Colonic mucosa (tissue), 4 donors: ENCODE measurements around the gene APOF. TPM values are rescaled to one million over a fixed set of nuclear protein-coding genes. Genes with fewer than 3 reads are reported as not detected.
"Not testable (repeated sequence)": the region's sequence is repeated elsewhere in the genome, so short reads cannot be mapped to it uniquely, and the experiment has no call there.

ENCODE experiments used
- DNase-seq: peaks from one replicate; pipeline ENCODE4 v3.0.0-alpha.2; 2020
- H3K27ac ChIP-seq: fragments of 200-600 bp; one replicate; pipeline ENCODE4 v1.8.0; 2021
- H3K27me3 ChIP-seq: fragments of 200-600 bp; one replicate; pipeline ENCODE4 v1.8.0; 2021
- H3K36me3 ChIP-seq: fragments of 200-600 bp; one replicate; pipeline ENCODE4 v1.8.0; 2021
- H3K4me1 ChIP-seq: fragments of 200-600 bp; one replicate; pipeline ENCODE4 v1.8.0; 2021; ENCODE audit warnings: mild to moderate bottlenecking
- H3K4me3 ChIP-seq: fragments of 200-600 bp; one replicate; pipeline ENCODE4 v1.8.0; 2021
- H3K9ac ChIP-seq, 2 donors: one replicate each; pipeline ENCODE4 v1.7.0; 2013; ENCODE audit warnings: control low read depth in 2 of 2, low read depth in 2 of 2, low read length in 2 of 2
- H3K9me3 ChIP-seq: fragments of 200-600 bp; one replicate; pipeline ENCODE4 v1.8.0; 2021
- intact Hi-C: fragments of 100-400 bp; cut with DNase I; formaldehyde crosslinking; loops from one replicate; pipeline ENCODE4 v1.14.1; 2022
- total RNA-seq, 2 donors: library from RNA; stranded (reverse); fragmentation: NEBNext Ultra II Directional in 1 of 2; extraction: Animal tissue kit (Norgen Biotek cat#: 25700) in 1 of 2; gene quantifications; one replicate each; pipeline ENCODE4 v1.2.1, GENCODE V29; 2021
- TF ChIP-seq, protein P1 (sequence below): fragments of 200-600 bp; IDR thresholded peaks from one replicate; pipeline ENCODE4 v1.8.0; 2022; ENCODE audit warnings: antibody characterized with exemption, mild to moderate bottlenecking
- donor health status: healthy.
- donor health status: DM: no; HTN: no; CAD: no.
- donor health status: DM: no; HTN: no; CAD: no.

The APOF gene
- total RNA-seq, 2 donors from 2014 or later, result 0.15 TPM; not detected in 1

DNA sequence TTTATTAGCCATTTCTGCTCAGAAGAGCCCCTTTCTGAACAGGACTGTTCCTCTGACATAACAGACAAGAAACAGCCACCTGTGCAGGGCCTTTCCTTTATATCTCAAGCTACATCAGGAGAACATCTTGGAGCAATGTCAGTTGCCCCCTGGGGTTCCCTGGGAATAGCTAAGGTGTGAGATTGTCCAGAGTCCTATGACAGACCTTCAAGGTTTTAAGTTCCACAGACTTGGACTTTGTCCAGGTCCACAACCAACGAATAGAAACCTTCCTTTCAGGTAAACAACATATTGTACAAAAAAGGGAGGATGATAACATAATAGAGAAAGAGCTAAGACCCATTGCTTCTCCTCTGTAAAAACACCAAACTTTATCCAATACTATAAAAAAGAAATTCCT is 21.0 kb downstream of the APOF start:
- TF ChIP-seq, protein P1, sequence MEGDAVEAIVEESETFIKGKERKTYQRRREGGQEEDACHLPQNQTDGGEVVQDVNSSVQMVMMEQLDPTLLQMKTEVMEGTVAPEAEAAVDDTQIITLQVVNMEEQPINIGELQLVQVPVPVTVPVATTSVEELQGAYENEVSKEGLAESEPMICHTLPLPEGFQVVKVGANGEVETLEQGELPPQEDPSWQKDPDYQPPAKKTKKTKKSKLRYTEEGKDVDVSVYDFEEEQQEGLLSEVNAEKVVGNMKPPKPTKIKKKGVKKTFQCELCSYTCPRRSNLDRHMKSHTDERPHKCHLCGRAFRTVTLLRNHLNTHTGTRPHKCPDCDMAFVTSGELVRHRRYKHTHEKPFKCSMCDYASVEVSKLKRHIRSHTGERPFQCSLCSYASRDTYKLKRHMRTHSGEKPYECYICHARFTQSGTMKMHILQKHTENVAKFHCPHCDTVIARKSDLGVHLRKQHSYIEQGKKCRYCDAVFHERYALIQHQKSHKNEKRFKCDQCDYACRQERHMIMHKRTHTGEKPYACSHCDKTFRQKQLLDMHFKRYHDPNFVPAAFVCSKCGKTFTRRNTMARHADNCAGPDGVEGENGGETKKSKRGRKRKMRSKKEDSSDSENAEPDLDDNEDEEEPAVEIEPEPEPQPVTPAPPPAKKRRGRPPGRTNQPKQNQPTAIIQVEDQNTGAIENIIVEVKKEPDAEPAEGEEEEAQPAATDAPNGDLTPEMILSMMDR, result no peak
- H3K27ac ChIP-seq, result no peak overlapping the region
- H3K9ac ChIP-seq, result no peak overlapping the region
- no peaks in the 10 kb centered on the region for H3K36me3 ChIP-seq
- no peak for DNase-seq
- H3K4me1 ChIP-seq, result no peaks in the 10 kb centered on the region
- intact Hi-C loops, result no loop called here
- no peaks in the 10 kb centered on the region for H3K27me3 ChIP-seq
- H3K9me3 ChIP-seq, result no peaks in the 10 kb centered on the region
- no peak overlapping the region for H3K4me3 ChIP-seq

DNA sequence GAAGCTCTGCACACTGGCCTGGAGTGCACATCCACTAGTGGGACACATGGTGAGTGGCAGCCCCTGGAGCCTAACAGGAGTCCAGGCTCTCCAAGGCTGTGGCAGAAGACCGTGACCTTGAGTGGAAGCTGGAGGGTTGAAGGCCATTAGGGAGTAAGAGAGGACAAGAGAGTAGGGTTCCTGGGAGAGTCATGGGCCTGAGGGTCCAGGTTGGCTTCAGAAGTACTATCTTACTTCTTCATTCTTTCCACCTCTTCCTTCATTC is 23.6 kb downstream of the APOF start:
- no peaks in the 10 kb centered on the region for H3K27me3 ChIP-seq
- no peaks in the 10 kb centered on the region for H3K36me3 ChIP-seq
- TF ChIP-seq, protein P1, result no peak
- H3K4me3 ChIP-seq, result no peak overlapping the region
- H3K9ac ChIP-seq, result no peak overlapping the region
- no peaks in the 10 kb centered on the region for H3K4me1 ChIP-seq
- DNase-seq, result no peak
- intact Hi-C loops, result no loop called here
- H3K27ac ChIP-seq, result no peak overlapping the region
- H3K9me3 ChIP-seq, result no peaks in the 10 kb centered on the region

DNA sequence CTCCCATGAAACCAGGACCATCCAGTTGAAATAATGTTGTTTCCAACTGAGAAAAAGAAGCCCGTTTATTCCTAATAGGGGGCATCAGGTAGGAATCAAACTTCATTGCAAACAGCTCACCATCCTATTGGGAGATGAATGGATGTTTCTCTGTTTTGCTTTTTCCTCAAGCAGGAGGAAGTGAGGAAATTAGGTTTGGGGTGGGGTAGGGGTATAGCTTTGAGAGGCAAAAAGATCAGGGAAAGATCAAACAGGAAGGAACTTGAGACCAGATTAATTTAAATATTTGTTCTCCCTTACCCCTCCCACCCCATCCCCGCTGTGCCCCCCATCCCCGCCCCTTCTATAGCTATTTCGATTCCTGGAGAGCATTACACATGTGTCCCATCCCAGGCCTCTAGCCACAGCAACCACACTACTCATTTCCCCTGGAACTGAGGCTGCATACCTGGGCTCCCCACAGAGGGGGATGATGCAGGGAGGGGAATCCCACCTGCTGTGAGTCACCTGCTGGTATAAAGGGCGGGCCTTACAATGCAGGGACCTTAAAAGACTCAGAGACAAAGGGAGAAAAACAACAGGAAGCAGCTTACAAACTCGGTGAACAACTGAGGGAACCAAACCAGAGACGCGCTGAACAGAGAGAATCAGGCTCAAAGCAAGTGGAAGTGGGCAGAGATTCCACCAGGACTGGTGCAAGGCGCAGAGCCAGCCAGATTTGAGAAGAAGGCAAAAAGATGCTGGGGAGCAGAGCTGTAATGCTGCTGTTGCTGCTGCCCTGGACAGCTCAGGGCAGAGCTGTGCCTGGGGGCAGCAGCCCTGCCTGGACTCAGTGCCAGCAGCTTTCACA is 24.1 kb downstream of the APOF start, which contains the start of gene IL23A:
Gene IL23A, plus strand, starts transcription at position 577 of the 850 bp plus-strand sequence. Its CDS starts 161 bp downstream, at position 738.
- intact Hi-C loops, result no loop called here
- TF ChIP-seq, protein P1, result no peak
- Histone ChIP-seq H3K36me3 (no peaks in the 10 kb centered on the region), H3K4me3 (no peak within 1 kb of the TSS), H3K27me3 (no peaks in the 10 kb centered on the region), H3K4me1 (no peaks in the 10 kb centered on the region), H3K9ac (no peak within 1 kb of the TSS), H3K9me3 (no peaks in the 10 kb centered on the region), H3K27ac (no peak within 1 kb of the TSS)
- DNase-seq, result no peak

DNA sequence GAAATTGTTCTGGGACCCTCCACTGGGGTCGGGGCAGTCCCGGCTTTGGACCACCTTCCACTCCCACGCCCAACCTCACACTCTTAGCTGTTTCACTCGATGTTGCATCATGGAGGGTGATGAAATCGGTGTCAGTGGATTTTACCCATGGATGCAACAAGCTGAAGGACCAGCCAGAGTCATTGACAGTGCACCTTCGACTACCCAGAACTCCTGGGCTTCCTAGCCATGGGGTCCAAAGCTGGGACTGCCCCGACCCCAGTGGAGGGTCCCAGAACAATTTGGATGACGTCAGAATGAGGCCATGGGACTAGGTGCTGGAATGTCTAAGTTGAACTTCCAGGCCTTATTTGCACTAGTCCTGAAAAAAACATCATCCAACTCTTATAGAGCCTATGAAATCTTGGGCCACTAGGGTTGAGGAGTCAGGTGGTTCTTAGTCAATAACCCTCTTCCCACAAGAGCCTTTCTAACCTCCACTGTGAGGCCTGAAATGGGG is 24.9 kb downstream of the APOF start:
- peaks cover 3% of the 10 kb centered on the region for H3K4me1 ChIP-seq
- no peaks in the 10 kb centered on the region for H3K9me3 ChIP-seq
- TF ChIP-seq, protein P1, result no peak
- H3K27me3 ChIP-seq, result no peaks in the 10 kb centered on the region
- no peak overlapping the region for H3K4me3 ChIP-seq
- H3K36me3 ChIP-seq, result no peaks in the 10 kb centered on the region
- no peak for DNase-seq
- intact Hi-C loops, result no loop called here
- H3K9ac ChIP-seq, result no peak overlapping the region
- H3K27ac ChIP-seq, result no peak overlapping the region

DNA sequence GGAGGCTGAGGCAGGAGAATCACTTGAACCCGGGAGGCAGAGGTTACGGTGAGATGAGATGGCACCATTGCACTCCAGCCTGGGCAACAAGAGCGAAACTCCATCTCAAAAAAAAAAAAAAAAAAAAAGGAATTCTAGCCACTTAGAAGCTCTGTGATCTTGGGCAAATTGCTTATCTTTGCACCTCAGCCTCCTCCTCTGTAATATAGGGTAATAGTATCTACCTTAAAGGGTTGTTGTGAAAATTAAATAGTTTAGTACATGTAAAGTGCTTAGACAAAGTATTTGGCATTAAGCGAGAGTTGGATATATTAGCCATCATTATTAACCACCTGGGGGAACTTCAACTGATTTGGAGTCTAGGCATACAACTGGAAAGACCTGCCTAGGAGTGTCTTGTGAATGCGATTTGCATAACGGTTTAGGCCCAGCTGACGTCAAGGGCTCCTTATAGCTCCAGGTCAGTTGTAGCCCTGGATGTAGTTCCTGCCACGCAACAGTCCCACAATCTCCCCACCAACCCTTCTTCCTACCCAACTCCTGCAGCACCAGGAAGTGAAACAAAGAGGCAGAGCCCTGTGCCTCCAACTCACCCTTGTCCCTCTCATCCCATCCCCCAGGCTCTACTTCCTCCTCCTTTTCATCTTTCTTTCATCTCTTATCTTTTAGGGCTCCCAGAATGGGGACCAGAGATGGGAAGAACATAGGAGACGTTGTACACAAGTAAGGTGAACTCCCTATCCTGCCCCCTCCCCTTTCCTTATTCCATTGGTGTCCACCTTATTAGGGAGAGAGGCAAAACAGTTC is 26.1 kb downstream of the APOF start:
- Histone ChIP-seq H3K4me3 (no peak overlapping the region), H3K9me3 (no peaks in the 10 kb centered on the region), H3K27me3 (no peaks in the 10 kb centered on the region), H3K36me3 (no peaks in the 10 kb centered on the region), H3K4me1 (peaks cover 3% of the 10 kb centered on the region), H3K27ac (no peak overlapping the region), H3K9ac (no peak overlapping the region)
- TF ChIP-seq, protein P1, result no peak
- intact Hi-C loops, result no loop called here
- no peak for DNase-seq

DNA sequence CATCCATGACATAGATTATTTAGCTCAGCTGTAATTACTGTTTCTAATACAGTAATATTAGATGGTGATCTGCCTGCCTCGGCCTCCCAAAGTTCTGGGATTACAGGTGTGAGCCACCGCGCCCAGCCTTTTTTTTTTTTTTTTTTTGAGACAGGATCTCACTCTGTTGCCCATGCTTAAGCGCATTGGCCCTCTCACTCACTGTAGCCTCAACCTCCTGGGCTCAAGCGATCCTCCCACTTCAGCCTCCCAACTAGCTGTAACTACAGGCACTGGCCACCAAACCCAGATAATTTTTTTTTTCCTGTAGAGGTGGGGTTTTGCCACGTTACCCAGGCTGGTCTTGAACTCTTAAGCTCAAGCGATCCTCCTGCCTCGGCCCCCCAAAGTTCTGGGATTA is 27.1 kb downstream of the APOF start:
- H3K36me3 ChIP-seq, H3K27ac ChIP-seq, H3K4me3 ChIP-seq, H3K9me3 ChIP-seq, H3K9ac ChIP-seq, H3K27me3 ChIP-seq, DNase-seq, intact Hi-C loops, H3K4me1 ChIP-seq: not testable (repeated sequence)
